ENCODE measurements around the gene RBL1.

Gene RBL1

DNA sequence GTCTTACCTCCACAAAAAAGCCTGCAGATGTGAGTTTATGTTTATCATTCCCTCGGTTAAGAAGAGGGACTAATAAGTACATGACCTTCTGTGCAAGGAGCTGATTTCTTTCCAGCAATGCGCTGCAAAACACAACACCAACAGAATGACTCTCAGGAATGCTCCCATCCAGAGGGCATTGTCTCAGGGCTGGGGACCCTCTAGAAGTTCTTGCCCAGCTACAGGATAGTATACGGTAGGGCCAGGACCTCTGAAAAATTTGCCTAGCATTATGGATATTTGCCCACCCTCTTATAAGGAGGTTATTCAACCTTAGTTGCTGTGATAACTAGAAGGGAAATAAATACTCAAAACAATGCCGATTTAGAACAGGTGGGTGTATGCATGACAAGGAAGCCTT, 24.7 kb upstream of the RBL1 start:
- no peak for TF ChIP-seq KLF8 (tag by site-specific recombination; IDR thresholded peaks at IDR 0.05)
- TF ChIP-seq, protein P1, sequence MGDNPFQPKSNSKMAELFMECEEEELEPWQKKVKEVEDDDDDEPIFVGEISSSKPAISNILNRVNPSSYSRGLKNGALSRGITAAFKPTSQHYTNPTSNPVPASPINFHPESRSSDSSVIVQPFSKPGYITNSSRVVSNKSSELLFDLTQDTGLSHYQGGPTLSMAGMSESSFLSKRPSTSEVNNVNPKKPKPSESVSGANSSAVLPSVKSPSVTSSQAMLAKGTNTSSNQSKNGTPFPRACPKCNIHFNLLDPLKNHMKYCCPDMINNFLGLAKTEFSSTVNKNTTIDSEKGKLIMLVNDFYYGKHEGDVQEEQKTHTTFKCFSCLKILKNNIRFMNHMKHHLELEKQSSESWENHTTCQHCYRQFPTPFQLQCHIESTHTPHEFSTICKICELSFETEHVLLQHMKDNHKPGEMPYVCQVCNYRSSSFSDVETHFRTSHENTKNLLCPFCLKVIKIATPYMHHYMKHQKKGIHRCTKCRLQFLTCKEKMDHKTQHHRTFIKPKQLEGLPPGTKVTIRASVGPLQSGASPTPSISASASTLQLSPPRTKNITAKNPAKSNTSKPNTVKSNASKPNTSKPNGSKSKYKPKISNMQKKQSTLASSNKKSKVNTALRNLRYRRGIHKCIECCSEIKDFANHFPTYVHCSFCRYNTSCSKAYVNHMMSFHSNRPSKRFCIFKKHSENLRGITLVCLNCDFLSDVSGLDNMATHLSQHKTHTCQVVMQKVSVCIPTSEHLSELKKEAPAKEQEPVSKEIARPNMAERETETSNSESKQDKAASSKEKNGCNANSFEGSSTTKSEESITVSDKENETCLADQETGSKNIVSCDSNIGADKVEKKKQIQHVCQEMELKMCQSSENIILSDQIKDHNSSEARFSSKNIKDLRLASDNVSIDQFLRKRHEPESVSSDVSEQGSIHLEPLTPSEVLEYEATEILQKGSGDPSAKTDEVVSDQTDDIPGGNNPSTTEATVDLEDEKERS (tag by site-specific recombination; IDR thresholded peaks at IDR 0.05), result no peak
- TF ChIP-seq ZBTB8A (tag by site-specific recombination; IDR thresholded peaks at IDR 0.05), result no peak
- no peak for TF ChIP-seq ZNF292 (tag by site-specific recombination; IDR thresholded peaks at IDR 0.05; ENCODE audit: borderline replicate concordance, low read depth)
- TF ChIP-seq, protein P2, sequence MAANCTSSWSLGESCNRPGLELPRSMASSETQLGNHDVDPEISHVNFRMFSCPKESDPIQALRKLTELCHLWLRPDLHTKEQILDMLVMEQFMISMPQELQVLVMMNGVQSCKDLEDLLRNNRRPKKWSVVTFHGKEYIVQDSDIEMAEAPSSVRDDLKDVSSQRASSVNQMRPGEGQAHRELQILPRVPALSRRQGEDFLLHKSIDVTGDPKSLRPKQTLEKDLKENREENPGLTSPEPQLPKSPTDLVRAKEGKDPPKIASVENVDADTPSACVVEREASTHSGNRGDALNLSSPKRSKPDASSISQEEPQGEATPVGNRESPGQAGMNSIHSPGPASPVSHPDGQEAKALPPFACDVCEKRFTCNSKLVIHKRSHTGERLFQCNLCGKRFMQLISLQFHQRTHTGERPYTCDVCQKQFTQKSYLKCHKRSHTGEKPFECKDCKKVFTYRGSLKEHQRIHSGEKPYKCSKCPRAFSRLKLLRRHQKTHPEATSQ (tag by site-specific recombination; IDR thresholded peaks at IDR 0.05), result no peak
- no peak for TF ChIP-seq HOXD13 (CRISPR knock-in tag; IDR thresholded peaks at IDR 0.05; ENCODE audit: borderline replicate concordance)
- no peak for TF ChIP-seq ZNF560 (tag by site-specific recombination; IDR thresholded peaks at IDR 0.05; ENCODE audit: borderline replicate concordance)
- TF ChIP-seq ZNF350 (tag by site-specific recombination; IDR thresholded peaks at IDR 0.05), result no peak
- TF ChIP-seq ZNF202 (tag by site-specific recombination; IDR thresholded peaks at IDR 0.05; ENCODE audit: borderline replicate concordance), result no peak
- TF ChIP-seq ZNF157 (tag by site-specific recombination; IDR thresholded peaks at IDR 0.05), result no peak
- TF ChIP-seq KLF7 (tag by site-specific recombination; IDR thresholded peaks at IDR 0.05; ENCODE audit: borderline replicate concordance), result no peak
- no peak for TF ChIP-seq ZNF433 (tag by site-specific recombination; IDR thresholded peaks at IDR 0.05; ENCODE audit: low read depth)
- no peak for TF ChIP-seq ZNF366 (tag by site-specific recombination; conservative IDR thresholded peaks at IDR 0.05)
- TF ChIP-seq SP3 (tag by site-specific recombination; IDR thresholded peaks at IDR 0.05), result no peak
- TF ChIP-seq ZNF398 (tag by site-specific recombination; IDR thresholded peaks at IDR 0.05), result no peak
- no peak for TF ChIP-seq SCRT1 (tag by site-specific recombination; IDR thresholded peaks at IDR 0.05; ENCODE audit: borderline replicate concordance)
- TF ChIP-seq ZNF416 (tag by site-specific recombination; IDR thresholded peaks at IDR 0.05), result no peak
- H3K36me3 ChIP-seq (ENCODE audit: control insufficient read depth in 2 of 2, insufficient read depth in 1 of 2, low read length in 2 of 2), result no peaks in the 10 kb centered on the region
- H3K27ac ChIP-seq (ENCODE audit: extremely low read depth, low read depth, low read length), result no peak overlapping the region
- no peak overlapping the region for H3K4me3 ChIP-seq (ENCODE audit: low read depth, low read length)
- H3K9me3 ChIP-seq (ENCODE audit: control insufficient read depth, insufficient read depth, low read depth, low read length), result no peaks in the 10 kb centered on the region
- H3K4me1 ChIP-seq (ENCODE audit: control insufficient read depth, insufficient read depth, low read length), result no peaks in the 10 kb centered on the region
- ChIA-PET POLR2A (interaction anchor here (1.7 kb wide), 1 partner anchor 58 kb away, joined by 3 read pairs; no protein-coding TSS in a partner anchor), CTCF (no interaction called here)

DNA sequence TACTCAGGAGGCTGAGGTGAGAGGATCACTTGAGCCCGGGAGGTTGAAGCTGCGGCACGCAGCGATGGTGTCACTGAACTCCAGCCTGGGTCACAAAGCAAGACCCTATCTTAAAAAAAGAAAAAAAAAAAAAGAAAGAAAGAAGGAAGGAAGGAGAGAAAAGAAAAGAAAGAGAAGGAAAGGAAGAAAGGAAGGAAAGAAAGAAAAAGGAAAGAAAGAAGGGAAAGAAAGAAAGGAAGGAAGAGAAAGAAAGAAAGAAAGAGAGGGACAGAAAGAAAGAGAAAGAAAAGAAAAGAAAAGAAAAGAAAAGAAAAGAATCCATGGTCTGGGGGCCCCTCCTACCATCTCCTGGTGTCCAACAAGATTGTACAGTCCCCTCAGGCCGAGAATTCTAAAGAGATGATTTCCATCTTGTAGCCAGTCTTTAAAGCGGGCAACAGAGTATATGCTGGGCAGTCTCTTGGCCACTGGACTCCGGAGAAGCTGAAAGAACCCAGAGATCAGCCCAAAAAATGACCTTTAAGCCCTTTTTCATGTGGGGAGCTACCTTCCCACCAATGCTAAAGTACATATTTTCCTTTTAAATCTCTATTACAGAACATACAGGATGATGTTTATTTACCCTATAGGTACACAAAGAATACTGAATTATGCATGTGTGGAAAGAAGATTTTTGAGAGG, 23.7 kb upstream of the RBL1 start:
- ChIA-PET POLR2A (no interaction called here), CTCF (interaction anchor here (0.7 to 1.2 kb wide), 2 partner anchors 9 to 874 kb away, joined by 3 to 4 read pairs; no protein-coding TSS in a partner anchor)
- H3K9me3 ChIP-seq (ENCODE audit: control insufficient read depth, insufficient read depth, low read depth, low read length), result no peaks in the 10 kb centered on the region
- H3K36me3 ChIP-seq (ENCODE audit: control insufficient read depth in 2 of 2, insufficient read depth in 1 of 2, low read length in 2 of 2), result no peaks in the 10 kb centered on the region
- TF ChIP-seq ZBTB11 (tag by site-specific recombination; conservative IDR thresholded peaks at IDR 0.05; ENCODE audit: low read depth) (no peak), ZFP41 (tag by site-specific recombination; IDR thresholded peaks at IDR 0.05; ENCODE audit: borderline replicate concordance) (no peak), ZNF521 (tag by site-specific recombination; IDR thresholded peaks at IDR 0.05) (no peak), ZNF366 (tag by site-specific recombination; conservative IDR thresholded peaks at IDR 0.05) (peak; percentile 87), PRDM1 (tag by site-specific recombination; IDR thresholded peaks at IDR 0.05) (peak; percentile 77), ZNF660 (tag by site-specific recombination; IDR thresholded peaks at IDR 0.05) (no peak), ZBTB20 (tag by site-specific recombination; IDR thresholded peaks at IDR 0.05) (peak; percentile 68)
- H3K4me1 ChIP-seq (ENCODE audit: control insufficient read depth, insufficient read depth, low read length), result no peaks in the 10 kb centered on the region
- no peak overlapping the region for H3K4me3 ChIP-seq (ENCODE audit: low read depth, low read length)
- H3K27ac ChIP-seq (ENCODE audit: extremely low read depth, low read depth, low read length), result no peak overlapping the region

Data from HEK293 (cell line).